SU-DHL-6 (cell line): ENCODE data around the gene CRADD.

Experiments used
- H2AFZ ChIP-seq: fragments of 200-600 bp; sonication (generic); 2 replicates; pipeline ENCODE4 v1.6.1; 2014; ENCODE audit warnings: low read depth, mild to moderate bottlenecking, moderate library complexity, mixed read lengths, antibody characterized with exemption, low read length; ENCODE audit not compliant: severe bottlenecking
- H3F3A ChIP-seq: fragments of 200-600 bp; shearing (Covaris generic); 2 replicates; pipeline ENCODE4 v1.6.0; 2016; ENCODE audit warnings: antibody characterized with exemption, mild to moderate bottlenecking; ENCODE audit not compliant: insufficient read depth
- H3K27ac ChIP-seq: fragments of 200-600 bp; sonication (generic); 2 replicates; pipeline ENCODE4 v1.5.1; 2016; ENCODE audit warnings: low read depth, mild to moderate bottlenecking, low read length, moderate library complexity, mixed read lengths
- H3K27me3 ChIP-seq: fragments of 200-600 bp; sonication (generic), shearing (Covaris generic); 2 replicates; pipeline ENCODE4 v1.6.0; 2014; ENCODE audit warnings: mild to moderate bottlenecking, low read length
- H3K36me3 ChIP-seq: fragments of 200-600 bp; sonication (generic); 2 replicates; pipeline ENCODE4 v1.6.1; 2014; ENCODE audit warnings: mild to moderate bottlenecking, low read length, mixed read lengths
- H3K4me2 ChIP-seq: fragments of 300-600, 200-600 bp; shearing (Covaris generic), sonication (generic); 2 replicates; pipeline ENCODE4 v1.6.0; 2014; ENCODE audit warnings: low read length, low read depth, mild to moderate bottlenecking; ENCODE audit not compliant: poor library complexity, severe bottlenecking
- H3K4me3 ChIP-seq: fragments of 200-600 bp; sonication (generic); 2 replicates; pipeline ENCODE4 v1.5.1; 2014; ENCODE audit warnings: antibody characterized with exemption, low read length, mild to moderate bottlenecking, mixed read lengths; ENCODE audit not compliant: insufficient read depth, poor library complexity, severe bottlenecking
- H3K79me2 ChIP-seq: fragments of 200-600 bp; sonication (generic); 2 replicates; pipeline ENCODE4 v1.6.1; 2014; ENCODE audit warnings: mild to moderate bottlenecking, low read length, moderate library complexity; ENCODE audit not compliant: insufficient read depth
- H3K9ac ChIP-seq: fragments of 200-600 bp; sonication (generic); 2 replicates; pipeline ENCODE4 v1.7.0; 2014; ENCODE audit warnings: mild to moderate bottlenecking, low read length
- H3K9me2 ChIP-seq: fragments of 200-600 bp; sonication (generic); replicated peaks from 2 replicates; pipeline ENCODE4 v1.6.1; 2014; ENCODE audit warnings: low read length; ENCODE audit not compliant: insufficient read depth
- H3K9me3 ChIP-seq: fragments of 200-600 bp; sonication (generic); 2 replicates; pipeline ENCODE4 v1.6.1; 2014; ENCODE audit warnings: low read length, mixed read lengths; ENCODE audit not compliant: insufficient read depth
- H4K20me1 ChIP-seq: fragments of 200-600 bp; sonication (generic); 2 replicates; pipeline ENCODE4 v1.6.1; 2014; ENCODE audit warnings: low read depth, mild to moderate bottlenecking, antibody characterized with exemption, low read length, moderate library complexity, mixed read lengths
- CTCF ChIP-seq: fragments of 200-600 bp; sonication (generic); IDR thresholded peaks from one replicate; pipeline ENCODE4 v1.5.1; 2017; ENCODE audit warnings: antibody characterized with exemption, mild to moderate bottlenecking, low read length, moderate library complexity; ENCODE audit not compliant: insufficient read depth, poor library complexity, severe bottlenecking
- EZH2phosphoT487 ChIP-seq: fragments of 200-600 bp; sonication (generic), shearing (Covaris generic); conservative IDR thresholded peaks from 2 replicates; pipeline ENCODE4 v1.6.1; 2018; ENCODE audit warnings: mild to moderate bottlenecking, antibody characterized with exemption, low read length, moderate library complexity, mixed read lengths

CRADD gene

GRCh38 chr12:93748672-93749383 lies 71.7 kb downstream of the CRADD start:
- no peaks in the 10 kb centered on the region for H3K9me2 ChIP-seq
- TF ChIP-seq CTCF (no peak), EZH2phosphoT487 (no peak)
- no peak overlapping the region for H3K4me2 ChIP-seq
- no peak overlapping the region for H3K9ac ChIP-seq
- no peak overlapping the region for H3K27ac ChIP-seq
- no peaks in the 10 kb centered on the region for H3K27me3 ChIP-seq
- H4K20me1 ChIP-seq = no peaks in the 10 kb centered on the region
- no peak overlapping the region for H2AFZ ChIP-seq
- H3K36me3 ChIP-seq = no peaks in the 10 kb centered on the region
- no peaks in the 10 kb centered on the region for H3K79me2 ChIP-seq
- no peak overlapping the region for H3K4me3 ChIP-seq
- no peaks in the 10 kb centered on the region; the same call in 1 of the 2 replicates for H3K9me3 ChIP-seq
- H3F3A ChIP-seq = no peaks in the 10 kb centered on the region

GRCh38 chr12:93749515-93749914 lies 72.3 kb downstream of the CRADD start:
- Histone ChIP-seq H3K27me3 (no peaks in the 10 kb centered on the region), H2AFZ (no peak overlapping the region), H3K9ac (no peak overlapping the region), H3K9me2 (no peaks in the 10 kb centered on the region), H3K4me3 (no peak overlapping the region), H3K4me2 (no peak overlapping the region), H3K9me3 (no peaks in the 10 kb centered on the region; the same call in 1 of the 2 replicates), H4K20me1 (no peaks in the 10 kb centered on the region), H3K79me2 (no peaks in the 10 kb centered on the region), H3F3A (no peaks in the 10 kb centered on the region), H3K27ac (no peak overlapping the region), H3K36me3 (no peaks in the 10 kb centered on the region)
- TF ChIP-seq EZH2phosphoT487 (no peak), CTCF (no peak)

GRCh38 chr12:93750056-93750455 lies 72.9 kb downstream of the CRADD start:
- Histone ChIP-seq H3K27ac (no peak overlapping the region), H3K36me3 (no peaks in the 10 kb centered on the region), H3K9ac (no peak overlapping the region), H3K9me3 (no peaks in the 10 kb centered on the region; the same call in 1 of the 2 replicates), H3K4me3 (no peak overlapping the region), H2AFZ (no peak overlapping the region), H4K20me1 (no peaks in the 10 kb centered on the region), H3K79me2 (no peaks in the 10 kb centered on the region), H3K9me2 (no peaks in the 10 kb centered on the region), H3K27me3 (no peaks in the 10 kb centered on the region), H3F3A (no peaks in the 10 kb centered on the region), H3K4me2 (no peak overlapping the region)
- no peak for TF ChIP-seq CTCF
